ENCODE results near the gene ENTPD7. TPM values are rescaled to one million over a fixed set of nuclear protein-coding genes. Genes with fewer than 3 reads are reported as not detected.

Gene ENTPD7
- total and polyA plus RNA-seq, 9 of the 15 experiments (the other 6 are each of a cell fraction or from before 2014, with no cell fraction given): 1.4 to 13.9 (median 8.5) TPM

DNA sequence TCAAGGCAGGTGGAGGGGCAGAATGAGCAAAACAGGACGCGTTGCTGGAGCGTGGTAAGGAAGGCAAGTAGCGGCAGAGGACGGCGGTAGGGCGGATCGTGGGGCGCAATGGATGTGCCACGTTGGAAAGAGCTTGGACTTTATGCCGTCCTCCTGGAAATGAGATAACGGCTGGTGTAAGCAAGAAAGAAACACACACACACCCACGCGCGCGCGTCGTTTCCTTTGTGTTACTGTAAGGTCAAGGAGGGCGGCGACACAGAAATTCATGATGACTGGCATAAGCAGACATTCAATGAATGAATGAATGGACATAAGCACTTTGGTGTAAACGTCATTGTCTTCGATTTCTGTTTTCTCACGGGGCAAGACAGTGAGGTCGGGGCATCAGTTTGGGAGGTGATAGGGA is 683 bp upstream of the ENTPD7 start (continued):
- TF ChIP-seq ZBTB2 (IDR thresholded peaks at IDR 0.05) (peak; percentile 56; the same call in 1 of the 2 replicates), CHAMP1 (IDR thresholded peaks at IDR 0.05) (no peak), EP400 (IDR thresholded peaks at IDR 0.05) (peak; percentile 75), NCOA1 (IDR thresholded peaks at IDR 0.05; ENCODE audit: low read depth) (peak; percentile 51; the same call in 1 of the 2 replicates), SRSF3 (IDR thresholded peaks at IDR 0.05; ENCODE audit: insufficient read depth, low read length) (no peak), MAFG (tag; conservative IDR thresholded peaks at IDR 0.05) (peak; percentile 54), NR2C2 (CRISPR knock-in tag; IDR thresholded peaks at IDR 0.05) (0 out of 2 replicates have a peak, but pooled peaks have one; percentile 20), NR2C2 (tag; IDR thresholded peaks at IDR 0.05) (no peak), ZNF24 (IDR thresholded peaks at IDR 0.05) (peak; percentile 94), NFRKB (IDR thresholded peaks at IDR 0.05; ENCODE audit: low read depth) (peak; percentile 45; the same call in 1 of the 2 replicates), TRIM24 (IDR thresholded peaks at IDR 0.05) (peak in 1 of 2 experiments; percentile 42; a peak in 2 of 4 replicates), ZNF121 (CRISPR knock-in tag; conservative IDR thresholded peaks at IDR 0.05) (0 out of 2 replicates have a peak, but pooled peaks have one; percentile 13), SMARCE1 (IDR thresholded peaks at IDR 0.05) (0 out of 2 replicates have a peak, but pooled peaks have one; percentile 33), NCOR1 (IDR thresholded peaks at IDR 0.05) (peak; percentile 30; the same call in 1 of the 2 replicates)
- TF ChIP-seq, protein P1, sequence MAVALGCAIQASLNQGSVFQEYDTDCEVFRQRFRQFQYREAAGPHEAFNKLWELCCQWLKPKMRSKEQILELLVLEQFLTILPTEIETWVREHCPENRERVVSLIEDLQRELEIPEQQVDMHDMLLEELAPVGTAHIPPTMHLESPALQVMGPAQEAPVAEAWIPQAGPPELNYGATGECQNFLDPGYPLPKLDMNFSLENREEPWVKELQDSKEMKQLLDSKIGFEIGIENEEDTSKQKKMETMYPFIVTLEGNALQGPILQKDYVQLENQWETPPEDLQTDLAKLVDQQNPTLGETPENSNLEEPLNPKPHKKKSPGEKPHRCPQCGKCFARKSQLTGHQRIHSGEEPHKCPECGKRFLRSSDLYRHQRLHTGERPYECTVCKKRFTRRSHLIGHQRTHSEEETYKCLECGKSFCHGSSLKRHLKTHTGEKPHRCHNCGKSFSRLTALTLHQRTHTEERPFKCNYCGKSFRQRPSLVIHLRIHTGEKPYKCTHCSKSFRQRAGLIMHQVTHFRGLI (CRISPR knock-in tag; IDR thresholded peaks at IDR 0.05): no peak
- TF ChIP-seq, protein P2, sequence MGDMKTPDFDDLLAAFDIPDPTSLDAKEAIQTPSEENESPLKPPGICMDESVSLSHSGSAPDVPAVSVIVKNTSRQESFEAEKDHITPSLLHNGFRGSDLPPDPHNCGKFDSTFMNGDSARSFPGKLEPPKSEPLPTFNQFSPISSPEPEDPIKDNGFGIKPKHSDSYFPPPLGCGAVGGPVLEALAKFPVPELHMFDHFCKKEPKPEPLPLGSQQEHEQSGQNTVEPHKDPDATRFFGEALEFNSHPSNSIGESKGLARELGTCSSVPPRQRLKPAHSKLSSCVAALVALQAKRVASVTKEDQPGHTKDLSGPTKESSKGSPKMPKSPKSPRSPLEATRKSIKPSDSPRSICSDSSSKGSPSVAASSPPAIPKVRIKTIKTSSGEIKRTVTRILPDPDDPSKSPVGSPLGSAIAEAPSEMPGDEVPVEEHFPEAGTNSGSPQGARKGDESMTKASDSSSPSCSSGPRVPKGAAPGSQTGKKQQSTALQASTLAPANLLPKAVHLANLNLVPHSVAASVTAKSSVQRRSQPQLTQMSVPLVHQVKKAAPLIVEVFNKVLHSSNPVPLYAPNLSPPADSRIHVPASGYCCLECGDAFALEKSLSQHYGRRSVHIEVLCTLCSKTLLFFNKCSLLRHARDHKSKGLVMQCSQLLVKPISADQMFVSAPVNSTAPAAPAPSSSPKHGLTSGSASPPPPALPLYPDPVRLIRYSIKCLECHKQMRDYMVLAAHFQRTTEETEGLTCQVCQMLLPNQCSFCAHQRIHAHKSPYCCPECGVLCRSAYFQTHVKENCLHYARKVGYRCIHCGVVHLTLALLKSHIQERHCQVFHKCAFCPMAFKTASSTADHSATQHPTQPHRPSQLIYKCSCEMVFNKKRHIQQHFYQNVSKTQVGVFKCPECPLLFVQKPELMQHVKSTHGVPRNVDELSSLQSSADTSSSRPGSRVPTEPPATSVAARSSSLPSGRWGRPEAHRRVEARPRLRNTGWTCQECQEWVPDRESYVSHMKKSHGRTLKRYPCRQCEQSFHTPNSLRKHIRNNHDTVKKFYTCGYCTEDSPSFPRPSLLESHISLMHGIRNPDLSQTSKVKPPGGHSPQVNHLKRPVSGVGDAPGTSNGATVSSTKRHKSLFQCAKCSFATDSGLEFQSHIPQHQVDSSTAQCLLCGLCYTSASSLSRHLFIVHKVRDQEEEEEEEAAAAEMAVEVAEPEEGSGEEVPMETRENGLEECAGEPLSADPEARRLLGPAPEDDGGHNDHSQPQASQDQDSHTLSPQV (IDR thresholded peaks at IDR 0.05): 0 out of 2 replicates have a peak, but pooled peaks have one; percentile 51
